ENCODE data around the gene MAD1L1.

- TF ChIP-seq, protein P1, sequence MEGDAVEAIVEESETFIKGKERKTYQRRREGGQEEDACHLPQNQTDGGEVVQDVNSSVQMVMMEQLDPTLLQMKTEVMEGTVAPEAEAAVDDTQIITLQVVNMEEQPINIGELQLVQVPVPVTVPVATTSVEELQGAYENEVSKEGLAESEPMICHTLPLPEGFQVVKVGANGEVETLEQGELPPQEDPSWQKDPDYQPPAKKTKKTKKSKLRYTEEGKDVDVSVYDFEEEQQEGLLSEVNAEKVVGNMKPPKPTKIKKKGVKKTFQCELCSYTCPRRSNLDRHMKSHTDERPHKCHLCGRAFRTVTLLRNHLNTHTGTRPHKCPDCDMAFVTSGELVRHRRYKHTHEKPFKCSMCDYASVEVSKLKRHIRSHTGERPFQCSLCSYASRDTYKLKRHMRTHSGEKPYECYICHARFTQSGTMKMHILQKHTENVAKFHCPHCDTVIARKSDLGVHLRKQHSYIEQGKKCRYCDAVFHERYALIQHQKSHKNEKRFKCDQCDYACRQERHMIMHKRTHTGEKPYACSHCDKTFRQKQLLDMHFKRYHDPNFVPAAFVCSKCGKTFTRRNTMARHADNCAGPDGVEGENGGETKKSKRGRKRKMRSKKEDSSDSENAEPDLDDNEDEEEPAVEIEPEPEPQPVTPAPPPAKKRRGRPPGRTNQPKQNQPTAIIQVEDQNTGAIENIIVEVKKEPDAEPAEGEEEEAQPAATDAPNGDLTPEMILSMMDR (IDR thresholded peaks at IDR 0.05): no peak
- no peak for TF ChIP-seq EP300 (IDR thresholded peaks at IDR 0.05)
Measured at GRCh38 chr7:2006231-2006771, 226.4 kb downstream of the MAD1L1 start.
